ENCODE measurements around the gene KPNA6.

- TF ChIP-seq, protein P1, sequence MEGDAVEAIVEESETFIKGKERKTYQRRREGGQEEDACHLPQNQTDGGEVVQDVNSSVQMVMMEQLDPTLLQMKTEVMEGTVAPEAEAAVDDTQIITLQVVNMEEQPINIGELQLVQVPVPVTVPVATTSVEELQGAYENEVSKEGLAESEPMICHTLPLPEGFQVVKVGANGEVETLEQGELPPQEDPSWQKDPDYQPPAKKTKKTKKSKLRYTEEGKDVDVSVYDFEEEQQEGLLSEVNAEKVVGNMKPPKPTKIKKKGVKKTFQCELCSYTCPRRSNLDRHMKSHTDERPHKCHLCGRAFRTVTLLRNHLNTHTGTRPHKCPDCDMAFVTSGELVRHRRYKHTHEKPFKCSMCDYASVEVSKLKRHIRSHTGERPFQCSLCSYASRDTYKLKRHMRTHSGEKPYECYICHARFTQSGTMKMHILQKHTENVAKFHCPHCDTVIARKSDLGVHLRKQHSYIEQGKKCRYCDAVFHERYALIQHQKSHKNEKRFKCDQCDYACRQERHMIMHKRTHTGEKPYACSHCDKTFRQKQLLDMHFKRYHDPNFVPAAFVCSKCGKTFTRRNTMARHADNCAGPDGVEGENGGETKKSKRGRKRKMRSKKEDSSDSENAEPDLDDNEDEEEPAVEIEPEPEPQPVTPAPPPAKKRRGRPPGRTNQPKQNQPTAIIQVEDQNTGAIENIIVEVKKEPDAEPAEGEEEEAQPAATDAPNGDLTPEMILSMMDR (IDR thresholded peaks at IDR 0.05): no peak
- TF ChIP-seq ZNF317 (CRISPR knock-in tag; IDR thresholded peaks at IDR 0.05; ENCODE audit: borderline replicate concordance, low read depth) (no peak), ATF6 (CRISPR knock-in tag; IDR thresholded peaks at IDR 0.05) (no peak), ELF4 (CRISPR knock-in tag; IDR thresholded peaks at IDR 0.05; ENCODE audit: low read depth) (no peak), JAZF1 (CRISPR knock-in tag; IDR thresholded peaks at IDR 0.05) (no peak), CBFB (CRISPR knock-in tag; IDR thresholded peaks at IDR 0.05; ENCODE audit: low read depth) (no peak)
- TF ChIP-seq, protein P2, sequence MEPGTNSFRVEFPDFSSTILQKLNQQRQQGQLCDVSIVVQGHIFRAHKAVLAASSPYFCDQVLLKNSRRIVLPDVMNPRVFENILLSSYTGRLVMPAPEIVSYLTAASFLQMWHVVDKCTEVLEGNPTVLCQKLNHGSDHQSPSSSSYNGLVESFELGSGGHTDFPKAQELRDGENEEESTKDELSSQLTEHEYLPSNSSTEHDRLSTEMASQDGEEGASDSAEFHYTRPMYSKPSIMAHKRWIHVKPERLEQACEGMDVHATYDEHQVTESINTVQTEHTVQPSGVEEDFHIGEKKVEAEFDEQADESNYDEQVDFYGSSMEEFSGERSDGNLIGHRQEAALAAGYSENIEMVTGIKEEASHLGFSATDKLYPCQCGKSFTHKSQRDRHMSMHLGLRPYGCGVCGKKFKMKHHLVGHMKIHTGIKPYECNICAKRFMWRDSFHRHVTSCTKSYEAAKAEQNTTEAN (CRISPR knock-in tag; IDR thresholded peaks at IDR 0.05): no peak
- TF ChIP-seq, protein P3, sequence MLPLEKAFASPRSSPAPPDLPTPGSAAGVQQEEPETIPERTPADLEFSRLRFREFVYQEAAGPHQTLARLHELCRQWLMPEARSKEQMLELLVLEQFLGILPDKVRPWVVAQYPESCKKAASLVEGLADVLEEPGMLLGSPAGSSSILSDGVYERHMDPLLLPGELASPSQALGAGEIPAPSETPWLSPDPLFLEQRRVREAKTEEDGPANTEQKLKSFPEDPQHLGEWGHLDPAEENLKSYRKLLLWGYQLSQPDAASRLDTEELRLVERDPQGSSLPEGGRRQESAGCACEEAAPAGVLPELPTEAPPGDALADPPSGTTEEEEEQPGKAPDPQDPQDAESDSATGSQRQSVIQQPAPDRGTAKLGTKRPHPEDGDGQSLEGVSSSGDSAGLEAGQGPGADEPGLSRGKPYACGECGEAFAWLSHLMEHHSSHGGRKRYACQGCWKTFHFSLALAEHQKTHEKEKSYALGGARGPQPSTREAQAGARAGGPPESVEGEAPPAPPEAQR (CRISPR knock-in tag; IDR thresholded peaks at IDR 0.05): no peak
- TF ChIP-seq, protein P4, sequence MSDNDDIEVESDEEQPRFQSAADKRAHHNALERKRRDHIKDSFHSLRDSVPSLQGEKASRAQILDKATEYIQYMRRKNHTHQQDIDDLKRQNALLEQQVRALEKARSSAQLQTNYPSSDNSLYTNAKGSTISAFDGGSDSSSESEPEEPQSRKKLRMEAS (CRISPR knock-in tag; IDR thresholded peaks at IDR 0.05): peak; percentile 44; the same call in 1 of the 2 replicates
These were observed 78.2 kb downstream of the KPNA6 start for GRCh38 chr1:32186077-32186476.

All from WTC11 (cell line).